ENCODE results near the gene PPARD. TPM values are rescaled to one million over a fixed set of nuclear protein-coding genes. Genes with fewer than 3 reads are reported as not detected.

The PPARD gene
- total RNA-seq, 4 donors from 2014 or later = 22.6 to 33.8 (median 27.1) TPM

GRCh38 chr6:35318196-35319171 lies 23.9 kb upstream of the PPARD start:
- DNase-seq (ENCODE audit: low spot score in 2 of 2) = peak; percentile 54 to 91
- WGBS, 2 donors = 19 to 20% methylated on average over 50 to 52 of the region's 55 CpGs
- intact Hi-C loops (cut with DNase I; ENCODE audit: low total_unique reads) = no loop called here
- TF ChIP-seq CTCF (IDR thresholded peaks at IDR 0.05) = no peak
- no peak for TF ChIP-seq POLR2A (IDR thresholded peaks at IDR 0.05)
- H3K4me3 ChIP-seq (ENCODE audit: low read depth, poor library complexity, severe bottlenecking) = peak overlapping the region; percentile 15

GRCh38 chr6:35319346-35320030 lies 22.9 kb upstream of the PPARD start:
- DNase-seq (ENCODE audit: low spot score in 2 of 2) = no peak
- TF ChIP-seq POLR2A (IDR thresholded peaks at IDR 0.05) (no peak), CTCF (IDR thresholded peaks at IDR 0.05) (no peak)
- intact Hi-C loops (cut with DNase I; ENCODE audit: low total_unique reads) = no loop called here
- H3K4me3 ChIP-seq (ENCODE audit: low read depth, poor library complexity, severe bottlenecking) = no peak overlapping the region
- 90 to 93% methylated on average over 20 of the region's 20 CpGs for WGBS, 2 donors

GRCh38 chr6:35320031-35320410 lies 22.3 kb upstream of the PPARD start:
- no peak overlapping the region for H3K4me3 ChIP-seq (ENCODE audit: low read depth, poor library complexity, severe bottlenecking)
- WGBS, 2 donors = 72 to 77% methylated on average over 2 of the region's 2 CpGs
- intact Hi-C loops (cut with DNase I; ENCODE audit: low total_unique reads) = no loop called here
- TF ChIP-seq CTCF (IDR thresholded peaks at IDR 0.05) (no peak), POLR2A (IDR thresholded peaks at IDR 0.05) (no peak)
- DNase-seq (ENCODE audit: low spot score in 2 of 2) = no peak

- TF ChIP-seq POLR2A (IDR thresholded peaks at IDR 0.05) (no peak), CTCF (IDR thresholded peaks at IDR 0.05) (no peak)
- 89 to 99% methylated on average over 8 of the region's 8 CpGs for WGBS, 2 donors
- DNase-seq (ENCODE audit: low spot score in 2 of 2) = no peak
- H3K4me3 ChIP-seq (ENCODE audit: low read depth, poor library complexity, severe bottlenecking) = no peak overlapping the region
- intact Hi-C loops (cut with DNase I; ENCODE audit: low total_unique reads) = no loop called here
Observed at GRCh38 chr6:35321091-35321490, 21.3 kb upstream of the PPARD start.

- TF ChIP-seq CTCF (IDR thresholded peaks at IDR 0.05) (no peak), POLR2A (IDR thresholded peaks at IDR 0.05) (no peak)
- DNase-seq (ENCODE audit: low spot score in 2 of 2) = peak in 1 of 2 donors; percentile 33
- intact Hi-C loops (cut with DNase I; ENCODE audit: low total_unique reads) = no loop called here
- no peak overlapping the region for H3K4me3 ChIP-seq (ENCODE audit: low read depth, poor library complexity, severe bottlenecking)
- 40 to 50% methylated on average over 7 of the region's 7 CpGs for WGBS, 2 donors
Observed at GRCh38 chr6:35327349-35328027, 14.9 kb upstream of the PPARD start.

Measured in lower leg skin (tissue), 4 donors.